ENCODE data around the gene PTPRO. TPM values are rescaled to one million over a fixed set of nuclear protein-coding genes. Genes with fewer than 3 reads are reported as not detected.

The PTPRO gene
- total RNA-seq, 6 experiments from 2014 or later = 0.07 to 0.19 (median 0.09) TPM; not detected in 1

- Mint-ChIP-seq H3K4me3 (no peak overlapping the region), H3K27me3 (ENCODE audit: insufficient read depth) (peaks cover under 1% of the 10 kb centered on the region), H3K9me3 (no peaks in the 10 kb centered on the region), H3K36me3 (ENCODE audit: low read depth) (no peaks in the 10 kb centered on the region), H3K27ac (no peak overlapping the region), H3K4me1 (ENCODE audit: low read depth) (peaks cover 49% of the 10 kb centered on the region)
- TF ChIP-seq CTCF (IDR thresholded peaks at IDR 0.05) = no peak
- no peak for DNase-seq
These were observed 275.0 kb downstream of the PTPRO start for GRCh38 chr12:15597125-15597830.

GRCh38 chr12:15599266-15600037, 277.1 kb downstream of the PTPRO start:
- Mint-ChIP-seq H3K27ac (peak overlapping the region; percentile 69; the same call in 1 of the 2 replicates), H3K4me1 (ENCODE audit: low read depth) (peaks cover 43% of the 10 kb centered on the region), H3K4me3 (no peak overlapping the region), H3K36me3 (ENCODE audit: low read depth) (no peaks in the 10 kb centered on the region), H3K9me3 (no peaks in the 10 kb centered on the region), H3K27me3 (ENCODE audit: insufficient read depth) (no peaks in the 10 kb centered on the region; the same call in 1 of the 2 replicates)
- no peak for TF ChIP-seq CTCF (IDR thresholded peaks at IDR 0.05)
- peak; percentile 14 for DNase-seq

- Mint-ChIP-seq H3K9me3 (no peaks in the 10 kb centered on the region), H3K4me1 (ENCODE audit: low read depth) (peaks cover 43% of the 10 kb centered on the region), H3K4me3 (no peak overlapping the region), H3K36me3 (ENCODE audit: low read depth) (no peaks in the 10 kb centered on the region), H3K27me3 (ENCODE audit: insufficient read depth) (no peaks in the 10 kb centered on the region; the same call in 1 of the 2 replicates), H3K27ac (peak overlapping the region; percentile 69; the same call in 1 of the 2 replicates)
- no peak for TF ChIP-seq CTCF (IDR thresholded peaks at IDR 0.05)
- DNase-seq = peak; percentile 37
These were observed 278.1 kb downstream of the PTPRO start for GRCh38 chr12:15600223-15600935.

GRCh38 chr12:15601210-15601800, 279.0 kb downstream of the PTPRO start:
- H3K27ac Mint-ChIP-seq = peak overlapping the region; percentile 69

More at GRCh38 chr12:15601210-15601800, 279.0 kb downstream of the PTPRO start:
- DNase-seq = peak; percentile 65
- Mint-ChIP-seq H3K4me3 (no peak overlapping the region), H3K36me3 (ENCODE audit: low read depth) (no peaks in the 10 kb centered on the region), H3K27me3 (ENCODE audit: insufficient read depth) (no peaks in the 10 kb centered on the region; the same call in 1 of the 2 replicates), H3K4me1 (ENCODE audit: low read depth) (peaks cover 39% of the 10 kb centered on the region), H3K9me3 (no peaks in the 10 kb centered on the region)
- no peak for TF ChIP-seq CTCF (IDR thresholded peaks at IDR 0.05)
